ENCODE data around the gene VTI1A. TPM values are rescaled to one million over a fixed set of nuclear protein-coding genes. Genes with fewer than 3 reads are reported as not detected.
"Not testable (repeated sequence)": the region's sequence is repeated elsewhere in the genome, so short reads cannot be mapped to it uniquely, and the experiment has no call there.

The VTI1A gene
- total RNA-seq, 1 donor from 2014 or later = 26.3 TPM

- Mint-ChIP-seq H3K4me3 (ENCODE audit: unreplicated experiment) (no peak overlapping the region), H3K27ac (ENCODE audit: unreplicated experiment) (peak overlapping the region; percentile 38), H3K4me1 (ENCODE audit: unreplicated experiment) (no peaks in the 10 kb centered on the region), H3K36me3 (ENCODE audit: unreplicated experiment) (peaks cover 26% of the 10 kb centered on the region), H3K9me3 (ENCODE audit: unreplicated experiment) (no peaks in the 10 kb centered on the region), H3K27me3 (ENCODE audit: unreplicated experiment) (no peaks in the 10 kb centered on the region)
- DNase-seq (ENCODE audit: extremely low spot score, unreplicated experiment) = no peak
- no peak for TF ChIP-seq CTCF (IDR thresholded peaks at IDR 0.05)
Measured at GRCh38 chr10:112461029-112461887, 14.2 kb downstream of the VTI1A start.

- H3K4me3 Mint-ChIP-seq (ENCODE audit: unreplicated experiment); H3K27ac Mint-ChIP-seq (ENCODE audit: unreplicated experiment); DNase-seq (ENCODE audit: extremely low spot score, unreplicated experiment); H3K9me3 Mint-ChIP-seq (ENCODE audit: unreplicated experiment); H3K4me1 Mint-ChIP-seq (ENCODE audit: unreplicated experiment); H3K27me3 Mint-ChIP-seq (ENCODE audit: unreplicated experiment): not testable (repeated sequence)
- peaks cover 30% of the 10 kb centered on the region for H3K36me3 Mint-ChIP-seq (ENCODE audit: unreplicated experiment)
Measured at GRCh38 chr10:112464074-112464473, 17.1 kb downstream of the VTI1A start.

GRCh38 chr10:112465299-112465883, 18.4 kb downstream of the VTI1A start:
- DNase-seq (ENCODE audit: extremely low spot score, unreplicated experiment) = no peak
- H3K27me3 Mint-ChIP-seq (ENCODE audit: unreplicated experiment) = no peaks in the 10 kb centered on the region
- no peak for TF ChIP-seq CTCF (IDR thresholded peaks at IDR 0.05)
- H3K4me3 Mint-ChIP-seq (ENCODE audit: unreplicated experiment) = no peak overlapping the region
- no peaks in the 10 kb centered on the region for H3K9me3 Mint-ChIP-seq (ENCODE audit: unreplicated experiment)
- peaks cover 30% of the 10 kb centered on the region for H3K36me3 Mint-ChIP-seq (ENCODE audit: unreplicated experiment)
- no peak overlapping the region for H3K27ac Mint-ChIP-seq (ENCODE audit: unreplicated experiment)
- no peaks in the 10 kb centered on the region for H3K4me1 Mint-ChIP-seq (ENCODE audit: unreplicated experiment)

GRCh38 chr10:112466802-112467201, 19.8 kb downstream of the VTI1A start:
- DNase-seq (ENCODE audit: extremely low spot score, unreplicated experiment) = no peak
- H3K36me3 Mint-ChIP-seq (ENCODE audit: unreplicated experiment) = peaks cover 25% of the 10 kb centered on the region
- H3K4me1 Mint-ChIP-seq (ENCODE audit: unreplicated experiment) = peaks cover under 1% of the 10 kb centered on the region

GRCh38 chr10:112467541-112468075, 20.6 kb downstream of the VTI1A start:
- no peak overlapping the region for H3K27ac Mint-ChIP-seq (ENCODE audit: unreplicated experiment)
- peaks cover 25% of the 10 kb centered on the region for H3K36me3 Mint-ChIP-seq (ENCODE audit: unreplicated experiment)

More at GRCh38 chr10:112466802-112467201, 19.8 kb downstream of the VTI1A start:
- no peak for TF ChIP-seq CTCF (IDR thresholded peaks at IDR 0.05)
- Mint-ChIP-seq H3K9me3 (ENCODE audit: unreplicated experiment) (no peaks in the 10 kb centered on the region), H3K4me3 (ENCODE audit: unreplicated experiment) (no peak overlapping the region), H3K27ac (ENCODE audit: unreplicated experiment) (no peak overlapping the region), H3K27me3 (ENCODE audit: unreplicated experiment) (no peaks in the 10 kb centered on the region)

More at GRCh38 chr10:112467541-112468075, 20.6 kb downstream of the VTI1A start:
- Mint-ChIP-seq H3K9me3 (ENCODE audit: unreplicated experiment) (no peaks in the 10 kb centered on the region), H3K4me1 (ENCODE audit: unreplicated experiment) (peaks cover 1% of the 10 kb centered on the region), H3K4me3 (ENCODE audit: unreplicated experiment) (no peak overlapping the region), H3K27me3 (ENCODE audit: unreplicated experiment) (no peaks in the 10 kb centered on the region)
- TF ChIP-seq CTCF (IDR thresholded peaks at IDR 0.05) = no peak
- no peak for DNase-seq (ENCODE audit: extremely low spot score, unreplicated experiment)

Data from osteocyte (in vitro differentiated cells).